Gastrocnemius medialis (tissue), 4 donors: ENCODE measurements around the gene AJAP1. TPM values are rescaled to one million over a fixed set of nuclear protein-coding genes. Genes with fewer than 3 reads are reported as not detected.

ENCODE experiments used
- ATAC-seq, 2 donors: fragments of 150-250 bp; one replicate each; pipeline ENCODE4 v1.9.1; 2016
- DNase-seq, 2 donors: peaks; one replicate each; pipeline ENCODE4 v3.0.0-alpha.2; 2019
- H3K27ac ChIP-seq, 4 donors: fragments of 200-600 bp; sonication (generic); 1 replicate in 1 of 4; 2 replicates in 3 of 4; pipeline ENCODE4 v1.5.1; 2016 to 2018; ENCODE audit warnings: mild to moderate bottlenecking in 2 of 4, moderate library complexity in 1 of 4
- H3K27me3 ChIP-seq, 3 donors: fragments of 200-600 bp; sonication (generic) in 2 of 3; 1 replicate in 1 of 3; 2 replicates in 2 of 3; pipeline versions ENCODE4 v1.5.1 to v1.6.0; 2016 to 2019; ENCODE audit warnings: mild to moderate bottlenecking in 1 of 3, moderate library complexity in 1 of 3
- H3K36me3 ChIP-seq, 2 donors: fragments of 200-600 bp; sonication (generic) in 1 of 2; one replicate each; pipeline ENCODE4 v1.5.1; 2017 to 2018
- H3K4me1 ChIP-seq, 2 donors: fragments of 200-600 bp; sonication (generic) in 1 of 2; one replicate each; pipeline ENCODE4 v1.5.1; 2016 to 2017; ENCODE audit warnings: mild to moderate bottlenecking in 2 of 2
- H3K4me3 ChIP-seq, 4 donors: fragments of 200-600 bp; sonication (generic) in 3 of 4; 1 replicate in 1 of 4; 2 replicates in 3 of 4; pipeline ENCODE4 v1.5.1; 2016 to 2019; ENCODE audit warnings: mild to moderate bottlenecking in 2 of 4
- H3K9me3 ChIP-seq, 3 donors: fragments of 200-600 bp; sonication (generic) in 2 of 3; 1 replicate in 1 of 3; 2 replicates in 2 of 3; pipeline ENCODE4 v1.5.1; 2016 to 2019
- CTCF ChIP-seq, 5 experiments: fragments of 450-650 bp in 3 of 5; fragments of 200-600 bp in 2 of 5; sonication (generic) in 2 of 5; IDR thresholded peaks in 4 of 5; conservative IDR thresholded peaks in 1 of 5; 1 replicate in 4 of 5; 2 replicates in 1 of 5; pipeline ENCODE4 v1.5.1; 2016 to 2019; ENCODE audit warnings: antibody characterized with exemption in 5 of 5, mild to moderate bottlenecking in 3 of 5, moderate library complexity in 3 of 5
- POLR2A ChIP-seq, 2 donors: fragments of 450-650 bp; IDR thresholded peaks; one replicate each; pipeline ENCODE4 v1.6.1; 2017; ENCODE audit warnings: antibody characterized with exemption in 2 of 2, mild to moderate bottlenecking in 2 of 2, moderate library complexity in 2 of 2
- in situ Hi-C, 4 donors: fragments of 200-750 bp; cut with MboI; loops; one replicate each; pipeline versions ENCODE4 v1.15.0 to v1.8.0; 2017; ENCODE audit warnings: low sequenced_read_pairs in 4 of 4
- intact Hi-C: fragments of 100-400 bp; cut with DNase I; formaldehyde crosslinking; loops from one replicate; pipeline ENCODE4 v1.15.1; 2023; ENCODE audit warnings: low total_unique reads
- total RNA-seq, 4 donors: library from RNA; depleted of rRNA; stranded (reverse); fragments of >200 nt; gene quantifications; one replicate each; pipeline versions ENCODE4 v1.1.0 to v1.2.3, GENCODE V29; 2016

AJAP1 gene
- total RNA-seq, 4 donors from 2014 or later = 0.03 to 0.18 (median 0.05) TPM; not detected in 1

GRCh38 chr1:4713669-4714068 lies 59.3 kb downstream of the AJAP1 start:
- TF ChIP-seq CTCF (IDR thresholded peaks at IDR 0.05 in 4 of 5, conservative IDR thresholded peaks at IDR 0.05 in 1 of 5) (no peak), POLR2A (IDR thresholded peaks at IDR 0.05) (no peak)
- Histone ChIP-seq H3K4me3 (no peak overlapping the region), H3K9me3 (no peaks in the 10 kb centered on the region), H3K27me3 (peaks cover 0 to 7% (median 7%) of the 10 kb centered on the region in 3 donors), H3K4me1 (no peaks in the 10 kb centered on the region), H3K27ac (no peak overlapping the region), H3K36me3 (no peaks in the 10 kb centered on the region)
- DNase-seq = no peak
- no peak for ATAC-seq
- intact Hi-C loops = no loop called here
- in situ Hi-C loops = no loop called here

GRCh38 chr1:4716406-4716805 lies 62.0 kb downstream of the AJAP1 start:
- DNase-seq = no peak
- no peak for TF ChIP-seq CTCF (IDR thresholded peaks at IDR 0.05 in 4 of 5, conservative IDR thresholded peaks at IDR 0.05 in 1 of 5)
- TF ChIP-seq POLR2A (IDR thresholded peaks at IDR 0.05) = no peak
- Histone ChIP-seq H3K27ac (no peak overlapping the region), H3K4me3 (no peak overlapping the region), H3K9me3 (no peaks in the 10 kb centered on the region), H3K4me1 (no peaks in the 10 kb centered on the region), H3K27me3 (no peaks in the 10 kb centered on the region), H3K36me3 (no peaks in the 10 kb centered on the region)
- no peak for ATAC-seq
- in situ Hi-C loops = no loop called here
- intact Hi-C loops = no loop called here

- ATAC-seq (no peak), DNase-seq (no peak)
- H3K27ac ChIP-seq = no peak overlapping the region
- no peak for TF ChIP-seq POLR2A (IDR thresholded peaks at IDR 0.05)
- TF ChIP-seq CTCF (IDR thresholded peaks at IDR 0.05 in 4 of 5, conservative IDR thresholded peaks at IDR 0.05 in 1 of 5) = no peak
- no peaks in the 10 kb centered on the region for H3K27me3 ChIP-seq
- H3K9me3 ChIP-seq = no peaks in the 10 kb centered on the region
- no peaks in the 10 kb centered on the region for H3K4me1 ChIP-seq
- no peaks in the 10 kb centered on the region for H3K36me3 ChIP-seq
- in situ Hi-C loops (no loop called here), intact Hi-C loops (no loop called here)
- no peak overlapping the region for H3K4me3 ChIP-seq
Observed at GRCh38 chr1:4718071-4718470, 63.7 kb downstream of the AJAP1 start.

GRCh38 chr1:4723106-4723505 lies 68.7 kb downstream of the AJAP1 start:
- Histone ChIP-seq H3K4me3 (no peak overlapping the region), H3K27ac (no peak overlapping the region), H3K9me3 (no peaks in the 10 kb centered on the region), H3K4me1 (no peaks in the 10 kb centered on the region), H3K36me3 (no peaks in the 10 kb centered on the region), H3K27me3 (no peaks in the 10 kb centered on the region)
- TF ChIP-seq CTCF (IDR thresholded peaks at IDR 0.05 in 4 of 5, conservative IDR thresholded peaks at IDR 0.05 in 1 of 5) = no peak
- no peak for TF ChIP-seq POLR2A (IDR thresholded peaks at IDR 0.05)
- in situ Hi-C loops = no loop called here
- DNase-seq (no peak), ATAC-seq (no peak)
- intact Hi-C loops = no loop called here

GRCh38 chr1:4724001-4724400 lies 69.6 kb downstream of the AJAP1 start:
- Histone ChIP-seq H3K4me1 (no peaks in the 10 kb centered on the region), H3K36me3 (no peaks in the 10 kb centered on the region), H3K9me3 (no peaks in the 10 kb centered on the region), H3K27me3 (no peaks in the 10 kb centered on the region), H3K27ac (no peak overlapping the region), H3K4me3 (no peak overlapping the region)
- TF ChIP-seq POLR2A (IDR thresholded peaks at IDR 0.05) (no peak), CTCF (IDR thresholded peaks at IDR 0.05 in 4 of 5, conservative IDR thresholded peaks at IDR 0.05 in 1 of 5) (no peak)
- ATAC-seq = no peak
- intact Hi-C loops = no loop called here
- in situ Hi-C loops = no loop called here
- no peak for DNase-seq
